Pancreas (tissue), 10 donors: ENCODE data around the gene FAM193A. TPM values are rescaled to one million over a fixed set of nuclear protein-coding genes. Genes with fewer than 3 reads are reported as not detected.
"Not testable (repeated sequence)": the region's sequence is repeated elsewhere in the genome, so short reads cannot be mapped to it uniquely, and the experiment has no call there.

Source experiments
- ATAC-seq, 4 donors: fragments of 200-7000 bp; cut with Tn5 transposase; one replicate each; pipeline versions ENCODE4 v1.8.0 to v1.9.1; 2020; ENCODE audit warnings: mild to moderate bottlenecking in 4 of 4, moderate library complexity in 4 of 4
- DNase-seq, 6 donors: peaks; one replicate each; pipeline ENCODE4 v3.0.0-alpha.2; 2020
- FAIRE-seq: peaks from 2 replicates; lab custom pipeline; 2012; peaks lifted over from hg19 to GRCh38; lab: Jason Lieb, UNC
- H3K27ac ChIP-seq, 4 donors: fragments of 200-600 bp; sonication (generic); 1 replicate in 3 of 4; 2 replicates in 1 of 4; pipeline versions ENCODE4 v1.5.0 to v1.8.0; 2020
- H3K27me3 ChIP-seq, 4 donors: fragments of 200-600 bp; one replicate each; pipeline ENCODE4 v1.8.0; 2021
- H3K36me3 ChIP-seq, 3 donors: fragments of 200-600 bp; sonication (generic) in 1 of 3; one replicate each; pipeline versions ENCODE4 v1.5.0 to v1.8.0; 2020 to 2021
- H3K4me1 ChIP-seq, 3 donors: fragments of 200-600 bp; one replicate each; pipeline ENCODE4 v1.8.0; 2021
- H3K4me3 ChIP-seq, 4 donors: fragments of 200-600 bp; sonication (generic) in 2 of 4; one replicate each; pipeline versions ENCODE4 v1.5.0 to v1.8.0; 2020 to 2021
- H3K9me3 ChIP-seq, 4 donors: fragments of 200-600 bp; one replicate each; pipeline ENCODE4 v1.8.0; 2021
- WGBS, 2 donors: extraction: QIAGEN DNeasy Blood & Tissue Kit; methylation state at CpG; one replicate each; pipeline ENCODE4 v1.1.7; 2013; 5-methylcytosine and 5-hydroxymethylcytosine counted together
- intact Hi-C, 3 donors: fragments of 100-400 bp; cut with DNase I; formaldehyde crosslinking; loops; one replicate each; pipeline versions ENCODE4 v1.11.1 to v1.14.2; 2022
- polyA plus RNA-seq, 2 donors: library from polyadenylated mRNA; stranded (reverse); fragments of 200-250 nt; gene quantifications; one replicate each; pipeline ENCODE4 v1.2.3, GENCODE V29; 2013
- total RNA-seq, 6 donors: library from RNA; stranded (reverse); fragmentation: NEBNext Ultra II Directional in 4 of 6; extraction: Animal tissue kit (Norgen Biotek cat#: 25700) in 4 of 6; gene quantifications; one replicate each; pipeline versions ENCODE4 v1.2.1 to v1.2.4, GENCODE V29; 2021 to 2023
- TF ChIP-seq, protein P1 (sequence below), 4 donors: fragments of 200-600 bp; sonication (generic) in 3 of 4; IDR thresholded peaks; one replicate each; pipeline versions ENCODE4 v1.5.0 to v1.8.0; 2021; ENCODE audit warnings: antibody characterized with exemption in 4 of 4
- donor health status: healthy with polysubstance abuse.
- donor health status: DM: no; HTN: no; CAD: no; lungs with moderate emphysema.
- donor health status: DM: no; HTN: no; CAD: no.
- donor health status: control.
- donor health status: control.
- donor health status: Bipolar disorder and iron deficiency.
- donor health status: DM: yes; HTN: yes; CAD: no.
- donor health status: DM: no; HTN: no; CAD: no.
- donor health status: DM: no; HTN: no; CAD: no.
- donor health status: DM: yes; HTN: yes; CAD: no.

FAM193A gene
- total and polyA plus RNA-seq, 8 donors, result 10.1 to 17.0 (median 10.7) TPM

DNA sequence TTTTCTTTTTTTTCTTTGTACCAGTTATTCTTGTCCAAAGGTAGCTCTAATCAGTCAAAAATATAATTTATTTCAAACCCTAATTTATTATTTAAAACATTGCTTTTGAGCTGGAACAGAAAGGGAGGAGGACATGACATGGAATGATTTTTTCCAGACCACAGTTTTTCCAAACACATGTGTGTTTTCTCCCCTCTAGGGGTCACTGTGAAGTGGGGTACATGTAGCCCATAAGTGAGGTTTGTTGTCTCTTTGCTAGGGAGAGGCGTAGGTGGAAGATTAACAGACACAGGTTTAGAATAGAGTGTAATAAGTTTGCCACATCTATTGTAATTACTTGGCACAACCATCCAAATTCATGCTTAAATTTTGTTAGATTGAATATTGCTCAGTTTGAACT is 136.7 kb downstream of the FAM193A start:
- TF ChIP-seq, protein P1, sequence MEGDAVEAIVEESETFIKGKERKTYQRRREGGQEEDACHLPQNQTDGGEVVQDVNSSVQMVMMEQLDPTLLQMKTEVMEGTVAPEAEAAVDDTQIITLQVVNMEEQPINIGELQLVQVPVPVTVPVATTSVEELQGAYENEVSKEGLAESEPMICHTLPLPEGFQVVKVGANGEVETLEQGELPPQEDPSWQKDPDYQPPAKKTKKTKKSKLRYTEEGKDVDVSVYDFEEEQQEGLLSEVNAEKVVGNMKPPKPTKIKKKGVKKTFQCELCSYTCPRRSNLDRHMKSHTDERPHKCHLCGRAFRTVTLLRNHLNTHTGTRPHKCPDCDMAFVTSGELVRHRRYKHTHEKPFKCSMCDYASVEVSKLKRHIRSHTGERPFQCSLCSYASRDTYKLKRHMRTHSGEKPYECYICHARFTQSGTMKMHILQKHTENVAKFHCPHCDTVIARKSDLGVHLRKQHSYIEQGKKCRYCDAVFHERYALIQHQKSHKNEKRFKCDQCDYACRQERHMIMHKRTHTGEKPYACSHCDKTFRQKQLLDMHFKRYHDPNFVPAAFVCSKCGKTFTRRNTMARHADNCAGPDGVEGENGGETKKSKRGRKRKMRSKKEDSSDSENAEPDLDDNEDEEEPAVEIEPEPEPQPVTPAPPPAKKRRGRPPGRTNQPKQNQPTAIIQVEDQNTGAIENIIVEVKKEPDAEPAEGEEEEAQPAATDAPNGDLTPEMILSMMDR (IDR thresholded peaks at IDR 0.05), result no peak
- DNase-seq (no peak), FAIRE-seq (no peak), ATAC-seq (no peak)
- Histone ChIP-seq H3K4me1 (no peaks in the 10 kb centered on the region), H3K27ac (no peak overlapping the region), H3K27me3 (no peaks in the 10 kb centered on the region), H3K4me3 (no peak overlapping the region), H3K9me3 (no peaks in the 10 kb centered on the region), H3K36me3 (peaks cover 0 to 26% (median 10%) of the 10 kb centered on the region in 3 donors)
- WGBS, 2 donors, result 63 to 75% methylated on average over 1 of the region's 1 CpG
- intact Hi-C loops, result no loop called here

DNA sequence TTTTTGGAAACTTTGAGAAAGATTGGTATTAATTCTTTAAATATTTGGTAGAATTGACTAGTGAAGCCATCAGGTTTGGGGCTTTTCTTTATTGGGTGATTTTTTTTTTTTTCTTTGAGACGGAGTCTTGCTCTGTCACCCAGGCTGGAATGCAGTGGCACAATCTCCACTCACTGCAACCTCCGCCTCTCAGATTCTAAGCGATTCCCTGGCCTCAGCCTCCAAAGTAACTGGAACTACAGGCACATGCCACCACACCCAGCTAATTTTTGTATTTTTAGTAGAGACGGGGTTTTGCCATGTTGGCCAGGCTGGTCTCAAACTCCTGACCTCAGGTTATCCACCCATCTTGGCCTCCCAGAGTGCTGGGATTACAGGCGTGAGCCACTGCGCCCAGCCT is 143.3 kb downstream of the FAM193A start:
- 98 to 99% methylated on average over 6 of the region's 6 CpGs for WGBS, 2 donors
- H3K4me3 ChIP-seq, H3K36me3 ChIP-seq, ATAC-seq, H3K4me1 ChIP-seq, DNase-seq, intact Hi-C loops, H3K9me3 ChIP-seq, FAIRE-seq, H3K27ac ChIP-seq, H3K27me3 ChIP-seq: not testable (repeated sequence)

DNA sequence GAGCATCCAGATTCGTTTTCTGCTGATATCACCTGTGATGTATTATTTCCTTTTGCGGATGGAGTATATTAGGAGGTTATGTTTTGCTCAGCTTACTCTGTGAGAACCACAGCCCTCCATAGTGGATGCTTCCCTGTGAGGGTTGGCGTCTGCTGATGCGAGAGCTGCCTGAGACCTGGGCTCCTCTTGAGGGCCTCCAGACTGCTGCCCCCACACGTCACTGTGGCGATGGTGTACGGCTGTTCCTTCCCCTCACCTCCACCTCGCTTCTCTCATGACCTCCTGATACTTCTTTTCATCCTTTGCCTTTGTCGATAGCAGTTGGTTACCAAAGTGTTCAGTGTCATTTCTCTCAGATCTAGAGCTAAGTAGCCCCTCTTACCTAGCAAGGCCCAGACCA is 148.0 kb downstream of the FAM193A start:
- ATAC-seq (no peak), DNase-seq (no peak), FAIRE-seq (no peak)
- intact Hi-C loops, result no loop called here
- H3K4me3 ChIP-seq, result no peak overlapping the region
- H3K27ac ChIP-seq, result no peak overlapping the region
- H3K36me3 ChIP-seq, result peaks cover 0 to 10% (median 7%) of the 10 kb centered on the region in 3 donors
- 94 to 95% methylated on average over 9 of the region's 9 CpGs for WGBS, 2 donors
- TF ChIP-seq, protein P1 (IDR thresholded peaks at IDR 0.05), result no peak
- H3K9me3 ChIP-seq, result no peaks in the 10 kb centered on the region
- no peaks in the 10 kb centered on the region for H3K27me3 ChIP-seq
- H3K4me1 ChIP-seq, result no peaks in the 10 kb centered on the region

DNA sequence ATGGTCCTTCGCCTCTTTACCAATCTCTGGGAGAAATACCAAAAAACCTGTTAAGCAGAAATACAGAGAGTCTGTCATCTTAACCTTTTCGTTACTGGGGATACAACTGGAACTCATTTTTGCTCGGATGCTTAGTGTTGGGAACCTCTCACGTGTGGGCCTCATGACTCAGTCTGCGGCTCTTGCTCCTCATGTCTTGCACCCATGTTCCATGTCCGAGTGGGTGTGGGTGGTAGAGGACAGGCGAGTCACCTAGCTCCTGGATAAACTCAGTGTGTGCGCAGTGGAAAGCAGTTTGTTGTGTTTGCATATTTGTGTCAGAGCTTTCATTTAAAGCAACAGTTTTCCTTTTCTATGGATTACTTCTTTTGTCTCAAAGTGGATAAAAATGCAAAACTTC is 149.1 kb downstream of the FAM193A start:
- Histone ChIP-seq H3K36me3 (peaks cover 0 to 15% (median 10%) of the 10 kb centered on the region in 3 donors), H3K4me1 (no peaks in the 10 kb centered on the region), H3K4me3 (no peak overlapping the region), H3K9me3 (no peaks in the 10 kb centered on the region), H3K27me3 (no peaks in the 10 kb centered on the region), H3K27ac (no peak overlapping the region)
- TF ChIP-seq, protein P1 (IDR thresholded peaks at IDR 0.05), result no peak
- no peak for FAIRE-seq
- ATAC-seq, result no peak
- no peak for DNase-seq
- 93 to 95% methylated on average over 8 of the region's 8 CpGs for WGBS, 2 donors
- intact Hi-C loops, result no loop called here

DNA sequence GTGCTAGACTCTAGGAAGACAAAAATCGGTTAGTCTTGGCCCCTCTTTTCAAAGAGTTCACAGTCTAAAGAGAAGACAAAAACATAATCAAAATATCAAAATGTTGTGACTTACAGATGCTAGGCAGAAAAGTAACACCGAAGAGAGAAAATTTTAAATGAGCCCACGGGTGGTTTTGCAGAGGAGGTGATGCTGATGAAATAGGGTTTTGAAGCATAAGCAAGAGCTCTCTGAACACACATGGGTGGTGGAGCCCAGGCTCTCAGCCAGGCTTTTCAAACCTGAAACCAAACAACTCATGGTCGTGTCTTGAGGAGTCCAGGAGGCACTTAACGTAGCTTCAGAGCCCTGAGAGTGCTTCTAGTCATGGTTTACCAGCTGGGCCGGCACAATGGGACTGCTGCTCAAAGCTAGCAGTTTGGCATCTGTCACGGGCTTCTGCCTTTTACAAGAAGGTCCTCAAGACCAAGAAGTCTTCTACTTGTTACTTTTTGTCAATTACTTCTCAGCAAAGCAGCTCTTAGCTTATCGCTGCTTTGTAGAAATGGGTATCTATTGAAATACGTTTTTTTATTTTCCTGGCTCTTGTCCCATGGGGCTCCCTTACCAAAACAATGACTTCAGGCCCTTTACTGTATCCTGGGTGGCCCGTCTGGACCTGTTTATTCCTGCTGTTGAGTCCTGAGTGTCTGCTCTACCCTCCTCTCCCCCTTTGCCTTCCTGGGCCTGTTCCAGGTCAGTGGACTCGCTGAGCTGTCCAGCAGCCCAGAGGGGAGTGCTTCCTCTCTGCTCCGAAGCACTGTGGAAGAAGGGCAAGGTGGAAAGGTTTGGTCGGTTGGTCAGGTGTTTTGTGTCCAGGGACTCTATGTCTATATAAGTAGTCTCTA is 150.2 kb downstream of the FAM193A start:
- intact Hi-C loops, result no loop called here
- TF ChIP-seq, protein P1 (IDR thresholded peaks at IDR 0.05), result no peak
- Histone ChIP-seq H3K9me3 (no peaks in the 10 kb centered on the region), H3K4me3 (no peak overlapping the region), H3K27me3 (no peaks in the 10 kb centered on the region), H3K36me3 (peaks cover under 1 to 26% (median 10%) of the 10 kb centered on the region in 3 donors), H3K4me1 (no peaks in the 10 kb centered on the region), H3K27ac (no peak overlapping the region)
- WGBS, 2 donors, result 91 to 93% methylated on average over 13 of the region's 13 CpGs
- FAIRE-seq (no peak), ATAC-seq (no peak), DNase-seq (no peak)
